SK-N-SH (cell line): Measurements from ENCODE around the gene TNFRSF12A. TPM values are rescaled to one million over a fixed set of nuclear protein-coding genes. Genes with fewer than 3 reads are reported as not detected.

Experiments used
- CTCF ChIA-PET: fragments of 300-600, 350-600 bp; formaldehyde crosslinking; extraction: SDS; loops from one replicate; lab custom pipeline; 2021; lab: Yijun Ruan, JAX
- POLR2A ChIA-PET: fragments of 350-600 bp; sonication (Branson Sonifier 250); formaldehyde crosslinking; extraction: SDS; loops from one replicate; lab custom pipeline; 2020; ENCODE audit warnings: antibody characterized with exemption, inconsistent platforms; lab: Yijun Ruan, JAX
- DNase-seq: peaks from one replicate; pipeline ENCODE4 v3.0.0; 2012
- H2AFZ ChIP-seq: fragments of 200-600 bp; sonication (generic); 2 replicates; pipeline ENCODE4 v1.8.1; 2016; ENCODE audit warnings: antibody characterized with exemption, mild to moderate bottlenecking, low read depth
- H3F3A ChIP-seq: fragments of 200-600 bp; sonication (generic); replicated peaks from 2 replicates; pipeline ENCODE3; 2016; ENCODE audit warnings: antibody characterized with exemption, mild to moderate bottlenecking; ENCODE audit not compliant: insufficient read depth
- H3K27ac ChIP-seq, 2 experiments: fragments of 200-500 bp in 1 of 2; fragments of 200-600 bp in 1 of 2; sonication (Bioruptor generic) in 1 of 2; sonication (generic), shearing (Covaris generic) in 1 of 2; 2 replicates each; pipeline versions ENCODE4 v1.5.1 to v1.6.1; 2014 to 2016; ENCODE audit warnings: low read depth in 2 of 2, inconsistent platforms in 1 of 2, low read length in 1 of 2, mild to moderate bottlenecking in 1 of 2, mixed read lengths in 1 of 2
- H3K27me3 ChIP-seq: fragments of 200-600 bp; sonication (generic), shearing (Covaris generic); 2 replicates; pipeline ENCODE4 v1.6.1; 2016; ENCODE audit warnings: mixed run types; ENCODE audit not compliant: insufficient read depth
- H3K36me3 ChIP-seq, 2 experiments: fragments of 200-500 bp in 1 of 2; fragments of 200-600 bp in 1 of 2; sonication (Bioruptor generic) in 1 of 2; sonication (generic) in 1 of 2; replicated peaks in 1 of 2; 2 replicates each; pipeline versions ENCODE3 to v1.5.1; 2014 to 2016; ENCODE audit warnings: low read length in 1 of 2, mild to moderate bottlenecking in 1 of 2; ENCODE audit not compliant: insufficient read depth in 2 of 2, control insufficient read depth in 1 of 2
- H3K4me1 ChIP-seq, 2 experiments: fragments of 200-500 bp in 1 of 2; fragments of 200-600 bp in 1 of 2; sonication (Bioruptor generic) in 1 of 2; sonication (generic), shearing (Covaris generic) in 1 of 2; 2 replicates each; pipeline versions ENCODE4 v1.5.1 to v1.6.1; 2014 to 2016; ENCODE audit warnings: low read depth in 1 of 2, low read length in 1 of 2, mixed run types in 1 of 2; ENCODE audit not compliant: insufficient read depth in 2 of 2, control insufficient read depth in 1 of 2
- H3K4me2 ChIP-seq: fragments of 200-600 bp; sonication (generic), shearing (Covaris generic); 2 replicates; pipeline ENCODE4 v1.6.1; 2017; ENCODE audit warnings: mixed run types
- H3K4me3 ChIP-seq, 2 experiments: fragments of 200-500 bp in 1 of 2; fragments of 200-600 bp in 1 of 2; sonication (Bioruptor generic) in 1 of 2; sonication (generic), shearing (Covaris generic) in 1 of 2; 2 replicates each; pipeline versions ENCODE4 v1.5.1 to v1.8.1; 2014 to 2016; ENCODE audit warnings: low read depth in 2 of 2, inconsistent platforms in 1 of 2, low read length in 1 of 2, mild to moderate bottlenecking in 1 of 2, mixed read lengths in 1 of 2, moderate library complexity in 1 of 2
- H3K79me2 ChIP-seq: fragments of 200-600 bp; sonication (generic); 2 replicates; pipeline ENCODE4 v1.8.1; 2017; ENCODE audit warnings: mild to moderate bottlenecking; ENCODE audit not compliant: insufficient read depth
- H3K9ac ChIP-seq: fragments of 200-600 bp; sonication (generic); 2 replicates; pipeline ENCODE4 v1.6.1; 2017; ENCODE audit warnings: mixed run types
- H3K9me2 ChIP-seq: fragments of 200-600 bp; sonication (generic); 2 replicates; pipeline ENCODE4 v1.6.1; 2017; ENCODE audit warnings: mixed run types
- H3K9me3 ChIP-seq: fragments of 200-600 bp; sonication (generic); 2 replicates; pipeline ENCODE4 v1.6.1; 2017; ENCODE audit warnings: mixed run types, mild to moderate bottlenecking, moderate library complexity
- H4K20me1 ChIP-seq: fragments of 200-600 bp; sonication (generic); 2 replicates; pipeline ENCODE4 v1.6.1; 2017; ENCODE audit warnings: mild to moderate bottlenecking, mixed run types; ENCODE audit not compliant: insufficient read depth
- CTCF ChIP-seq: fragments of 200-600 bp; sonication (generic); IDR thresholded peaks from 2 replicates; pipeline ENCODE4 v1.6.1; 2017; ENCODE audit warnings: antibody characterized with exemption, mild to moderate bottlenecking, moderate library complexity
- EP300 ChIP-seq, 2 experiments: IDR thresholded peaks; 2 replicates each; pipeline versions ENCODE4 v1.4.0 to v1.6.1; 2012; ENCODE audit warnings: borderline replicate concordance in 1 of 2, low read depth in 1 of 2, low read length in 1 of 2
- FOSL2 ChIP-seq: IDR thresholded peaks from 2 replicates; pipeline ENCODE4 v1.4.0; 2012; ENCODE audit warnings: low read depth, mild to moderate bottlenecking, moderate library complexity, borderline replicate concordance
- FOXJ3 ChIP-seq: sonication (generic); formaldehyde crosslinking; IDR thresholded peaks from 2 replicates; pipeline ENCODE4 v1.5.1; 2020; ENCODE audit warnings: mild to moderate bottlenecking, missing genetic modification reagents
- JUND ChIP-seq: IDR thresholded peaks from 2 replicates; pipeline ENCODE4 v1.4.0; 2012
- MEF2A ChIP-seq: IDR thresholded peaks from 2 replicates; pipeline ENCODE4 v1.4.0; 2012; ENCODE audit warnings: low read depth, borderline replicate concordance
- NFIC ChIP-seq: IDR thresholded peaks from 2 replicates; pipeline ENCODE4 v1.4.0; 2012; ENCODE audit warnings: borderline replicate concordance
- PBX3 ChIP-seq: IDR thresholded peaks from 2 replicates; pipeline ENCODE4; 2012
- POLR2AphosphoS5 ChIP-seq: IDR thresholded peaks from 2 replicates; pipeline ENCODE4 v1.6.1; 2012; ENCODE audit warnings: low read depth, low read length
- RAD21 ChIP-seq: IDR thresholded peaks from 2 replicates; pipeline ENCODE4 v1.6.1; 2012; ENCODE audit warnings: mild to moderate bottlenecking, low read length
- RCOR1 ChIP-seq: fragments of 150-350 bp; IDR thresholded peaks from 2 replicates; pipeline ENCODE4 v1.6.1; 2017; ENCODE audit warnings: antibody characterized with exemption, low read length
- RXRA ChIP-seq: IDR thresholded peaks from 2 replicates; pipeline ENCODE4 v1.4.0; 2012; ENCODE audit warnings: low read depth, mild to moderate bottlenecking, borderline replicate concordance
- SMC3 ChIP-seq: IDR thresholded peaks from 2 replicates; pipeline ENCODE4 v1.6.1; 2012; ENCODE audit warnings: low read depth, low read length, improper control_type of control experiment
- TAF1 ChIP-seq: IDR thresholded peaks from 2 replicates; pipeline ENCODE4 v1.6.1; 2012; ENCODE audit warnings: low read depth, mild to moderate bottlenecking, low read length, moderate library complexity, borderline replicate concordance
- TCF12 ChIP-seq: IDR thresholded peaks from 2 replicates; pipeline ENCODE4 v1.4.0; 2012
- TEAD4 ChIP-seq: IDR thresholded peaks from 2 replicates; pipeline ENCODE4 v1.4.0; 2012; ENCODE audit warnings: mild to moderate bottlenecking, borderline replicate concordance; ENCODE audit not compliant: insufficient read depth
- ZBTB33 ChIP-seq: IDR thresholded peaks from 2 replicates; pipeline ENCODE4 v1.4.0; 2012; ENCODE audit warnings: low read depth, borderline replicate concordance
- WGBS: methylation state at CpG from one replicate; pipeline ENCODE4 v1.1.6; 2017; ENCODE audit warnings: low lambda C conversion rate; 5-methylcytosine and 5-hydroxymethylcytosine counted together
- polyA plus RNA-seq, 3 experiments: library from polyadenylated mRNA; depleted of rRNA; stranded (reverse); fragments of >200 nt; gene quantifications; 2 replicates each; pipeline ENCODE4 v1.2.3, GENCODE V29; 2012
- TF ChIP-seq, protein P1 (sequence below): IDR thresholded peaks from 2 replicates; pipeline ENCODE4 v1.6.1; 2012; ENCODE audit warnings: mild to moderate bottlenecking, low read depth, low read length, moderate library complexity
- TF ChIP-seq, protein P2 (sequence below): IDR thresholded peaks from 2 replicates; pipeline ENCODE4 v1.4.0; 2012; ENCODE audit warnings: low read depth

TNFRSF12A gene
- polyA plus RNA-seq, 1 of the 3 experiments (the other 2 are of a cell fraction) = 374 TPM

DNA sequence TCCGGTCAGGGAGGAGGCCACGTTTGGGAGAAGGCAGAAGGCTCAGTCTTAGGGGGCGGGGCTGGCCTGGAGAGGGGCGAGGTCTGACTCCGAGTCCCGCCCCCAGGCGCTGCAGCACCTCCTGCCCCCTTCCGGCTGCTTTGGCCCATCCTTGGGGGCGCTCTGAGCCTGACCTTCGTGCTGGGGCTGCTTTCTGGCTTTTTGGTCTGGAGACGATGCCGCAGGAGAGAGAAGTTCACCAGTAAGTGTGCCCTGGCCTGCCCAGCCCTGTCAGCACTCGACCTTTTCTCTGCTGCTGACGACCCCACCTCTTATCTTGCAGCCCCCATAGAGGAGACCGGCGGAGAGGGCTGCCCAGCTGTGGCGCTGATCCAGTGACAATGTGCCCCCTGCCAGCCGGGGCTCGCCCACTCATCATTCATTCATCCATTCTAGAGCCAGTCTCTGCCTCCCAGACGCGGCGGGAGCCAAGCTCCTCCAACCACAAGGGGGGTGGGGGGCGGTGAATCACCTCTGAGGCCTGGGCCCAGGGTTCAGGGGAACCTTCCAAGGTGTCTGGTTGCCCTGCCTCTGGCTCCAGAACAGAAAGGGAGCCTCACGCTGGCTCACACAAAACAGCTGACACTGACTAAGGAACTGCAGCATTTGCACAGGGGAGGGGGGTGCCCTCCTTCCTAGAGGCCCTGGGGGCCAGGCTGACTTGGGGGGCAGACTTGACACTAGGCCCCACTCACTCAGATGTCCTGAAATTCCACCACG, 1.5 kb downstream of the TNFRSF12A start:
- Histone ChIP-seq H3K4me1 (peaks cover 8 to 33% of the 10 kb centered on the region in 2 experiments; a peak in 3 of 4 replicates), H4K20me1 (peaks cover 8% of the 10 kb centered on the region), H3K4me3 (peak overlapping the region; percentile 80 to 88), H3K9me2 (no peaks in the 10 kb centered on the region), H3K36me3 (peaks cover 14 to 16% of the 10 kb centered on the region in 2 experiments), H3K79me2 (peaks cover 11% of the 10 kb centered on the region; the same call in 1 of the 2 replicates), H3K4me2 (peak overlapping the region; percentile 99), H2AFZ (no peak overlapping the region), H3K27me3 (no peaks in the 10 kb centered on the region), H3K9me3 (no peaks in the 10 kb centered on the region), H3K9ac (peak overlapping the region; percentile 100), H3K27ac (peak overlapping the region; percentile 87 to 99), H3F3A (peaks cover 43% of the 10 kb centered on the region)
- 11% methylated on average over 24 of the region's 25 CpGs for WGBS
- ChIA-PET POLR2A (no interaction called here), CTCF (interaction anchor here (0.9 to 8.5 kb wide), 7 partner anchors 10 to 126 kb away, joined by 3 to 111 read pairs (median 3); no protein-coding TSS in a partner anchor)
- TF ChIP-seq CTCF = peak; percentile 46
- TF ChIP-seq RXRA = peak; percentile 89
- peak; percentile 68; the same call in 1 of the 2 replicates for TF ChIP-seq ZBTB33
- no peak for TF ChIP-seq RAD21
- TF ChIP-seq EP300 (IDR thresholded peaks at IDR 0.05; ENCODE audit: borderline replicate concordance in 1 of 2, low read depth in 1 of 2, low read length in 1 of 2) = peak in 1 of 2 experiments; percentile 85; a peak in 1 of 4 replicates
- peak; percentile 64; the same call in 1 of the 2 replicates for TF ChIP-seq TEAD4
- TF ChIP-seq FOSL2 = peak; percentile 95
- TF ChIP-seq TAF1 = peak; percentile 67; the same call in 1 of the 2 replicates
- TF ChIP-seq RCOR1 = no peak
- TF ChIP-seq, protein P1, sequence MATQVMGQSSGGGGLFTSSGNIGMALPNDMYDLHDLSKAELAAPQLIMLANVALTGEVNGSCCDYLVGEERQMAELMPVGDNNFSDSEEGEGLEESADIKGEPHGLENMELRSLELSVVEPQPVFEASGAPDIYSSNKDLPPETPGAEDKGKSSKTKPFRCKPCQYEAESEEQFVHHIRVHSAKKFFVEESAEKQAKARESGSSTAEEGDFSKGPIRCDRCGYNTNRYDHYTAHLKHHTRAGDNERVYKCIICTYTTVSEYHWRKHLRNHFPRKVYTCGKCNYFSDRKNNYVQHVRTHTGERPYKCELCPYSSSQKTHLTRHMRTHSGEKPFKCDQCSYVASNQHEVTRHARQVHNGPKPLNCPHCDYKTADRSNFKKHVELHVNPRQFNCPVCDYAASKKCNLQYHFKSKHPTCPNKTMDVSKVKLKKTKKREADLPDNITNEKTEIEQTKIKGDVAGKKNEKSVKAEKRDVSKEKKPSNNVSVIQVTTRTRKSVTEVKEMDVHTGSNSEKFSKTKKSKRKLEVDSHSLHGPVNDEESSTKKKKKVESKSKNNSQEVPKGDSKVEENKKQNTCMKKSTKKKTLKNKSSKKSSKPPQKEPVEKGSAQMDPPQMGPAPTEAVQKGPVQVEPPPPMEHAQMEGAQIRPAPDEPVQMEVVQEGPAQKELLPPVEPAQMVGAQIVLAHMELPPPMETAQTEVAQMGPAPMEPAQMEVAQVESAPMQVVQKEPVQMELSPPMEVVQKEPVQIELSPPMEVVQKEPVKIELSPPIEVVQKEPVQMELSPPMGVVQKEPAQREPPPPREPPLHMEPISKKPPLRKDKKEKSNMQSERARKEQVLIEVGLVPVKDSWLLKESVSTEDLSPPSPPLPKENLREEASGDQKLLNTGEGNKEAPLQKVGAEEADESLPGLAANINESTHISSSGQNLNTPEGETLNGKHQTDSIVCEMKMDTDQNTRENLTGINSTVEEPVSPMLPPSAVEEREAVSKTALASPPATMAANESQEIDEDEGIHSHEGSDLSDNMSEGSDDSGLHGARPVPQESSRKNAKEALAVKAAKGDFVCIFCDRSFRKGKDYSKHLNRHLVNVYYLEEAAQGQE = no peak
- TF ChIP-seq PBX3 = no peak; the same call in none of the 2 replicates
- 0 out of 2 replicates have a peak, but pooled peaks have one; percentile 10 for TF ChIP-seq POLR2AphosphoS5
- TF ChIP-seq, protein P2, sequence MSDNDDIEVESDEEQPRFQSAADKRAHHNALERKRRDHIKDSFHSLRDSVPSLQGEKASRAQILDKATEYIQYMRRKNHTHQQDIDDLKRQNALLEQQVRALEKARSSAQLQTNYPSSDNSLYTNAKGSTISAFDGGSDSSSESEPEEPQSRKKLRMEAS = 0 out of 2 replicates have a peak, but pooled peaks have one; percentile 61
- peak; percentile 79 for TF ChIP-seq JUND
- TF ChIP-seq FOXJ3 (CRISPR knock-in tag) = no peak
- TF ChIP-seq MEF2A = peak; percentile 45; the same call in 1 of the 2 replicates
- no peak for TF ChIP-seq SMC3
- peak; percentile 91 for TF ChIP-seq NFIC
- TF ChIP-seq TCF12 = peak; percentile 82
- DNase-seq = peak; percentile 86
